Right renal cortex interstitium (tissue), 3 donors: ENCODE data around the gene MMP11. TPM values are rescaled to one million over a fixed set of nuclear protein-coding genes. Genes with fewer than 3 reads are reported as not detected.

ENCODE experiments used
- DNase-seq, 3 donors: peaks; one replicate each; pipeline ENCODE4 v3.0.0-alpha.2; 2013; ENCODE audit warnings: low read depth in 3 of 3, low spot score in 2 of 3
- polyA plus RNA-seq, 3 donors: library from polyadenylated mRNA; unstranded; fragments of 120-200 nt; gene quantifications; one replicate each; pipeline ENCODE4 v1.2.1, GENCODE V29; 2013; ENCODE audit not compliant: insufficient read length in 3 of 3

The MMP11 gene
- polyA plus RNA-seq, 3 donors: 14.2 to 16.7 (median 14.8) TPM

DNA sequence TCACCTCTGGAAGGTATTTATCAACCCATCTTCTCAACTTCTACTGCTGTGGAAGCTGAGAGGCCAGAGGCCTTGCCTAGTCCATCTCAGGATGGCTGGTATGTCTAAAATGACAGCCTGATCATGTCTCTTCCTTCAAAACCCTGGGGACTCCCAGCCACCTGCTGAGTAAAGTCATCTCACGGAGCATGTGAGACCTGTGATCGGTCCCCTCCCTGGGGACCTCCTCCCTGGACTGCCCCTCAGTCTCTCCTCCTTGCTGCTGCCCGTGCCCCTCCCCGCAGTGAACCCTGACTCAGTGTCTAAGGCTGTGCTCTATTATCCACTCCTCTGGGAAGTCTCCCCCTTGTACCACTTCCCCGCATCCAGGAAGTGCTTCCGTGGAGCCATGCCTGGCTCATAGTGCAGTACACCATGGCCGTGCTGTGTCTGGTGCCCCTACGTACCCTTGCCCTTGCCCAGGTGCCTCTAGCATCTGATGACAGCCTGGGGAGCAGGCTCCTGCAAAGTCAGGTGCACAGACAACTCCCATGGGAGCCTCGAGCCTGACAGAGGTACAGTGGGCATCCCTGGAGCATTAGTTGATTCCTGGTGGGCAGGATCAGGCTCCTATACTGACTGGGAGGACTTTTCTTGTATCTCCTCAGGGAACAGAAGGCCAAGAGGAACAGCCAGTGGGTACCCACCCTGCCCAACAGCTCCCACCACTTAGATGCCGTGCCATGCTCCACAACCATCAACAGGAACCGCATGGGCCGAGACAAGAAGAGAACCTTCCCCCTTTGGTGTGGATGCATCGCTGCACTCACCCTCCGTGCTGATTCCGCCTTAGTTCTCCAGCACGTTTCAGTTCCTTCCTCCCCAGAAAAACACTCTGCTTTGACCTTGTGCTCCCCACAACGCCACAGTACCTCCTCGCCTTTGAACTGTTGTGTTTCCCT, 27.9 kb downstream of the MMP11 start:
- no peak for DNase-seq

DNA sequence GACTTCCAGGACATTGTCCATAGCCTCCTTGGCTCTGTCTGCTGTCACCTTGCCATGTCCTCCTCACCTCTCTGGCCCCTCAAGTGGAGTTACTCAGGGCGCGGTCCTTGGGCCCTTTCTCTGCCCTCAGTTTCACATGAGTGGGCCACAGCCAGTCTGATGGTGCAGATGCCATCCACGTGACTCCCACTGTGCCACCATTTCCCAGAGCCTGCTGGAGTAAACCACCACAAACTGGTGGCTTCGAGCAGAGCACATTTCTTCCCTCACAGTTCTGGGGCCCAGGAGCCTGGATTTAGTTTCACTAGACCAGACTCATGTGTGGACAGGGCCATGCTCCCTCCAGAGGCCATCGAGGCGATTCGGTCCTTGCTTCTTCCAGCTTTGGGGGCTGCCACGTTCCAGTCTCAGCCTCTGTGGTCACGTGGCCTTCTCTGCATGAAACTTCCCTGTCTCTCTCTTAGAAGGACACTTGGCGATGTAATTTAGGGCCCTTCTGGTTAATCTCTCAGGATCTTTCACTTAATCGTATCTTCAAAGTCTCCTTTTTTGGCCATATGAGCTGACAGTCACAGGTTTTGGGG, 28.7 kb downstream of the MMP11 start:
- no peak for DNase-seq

DNA sequence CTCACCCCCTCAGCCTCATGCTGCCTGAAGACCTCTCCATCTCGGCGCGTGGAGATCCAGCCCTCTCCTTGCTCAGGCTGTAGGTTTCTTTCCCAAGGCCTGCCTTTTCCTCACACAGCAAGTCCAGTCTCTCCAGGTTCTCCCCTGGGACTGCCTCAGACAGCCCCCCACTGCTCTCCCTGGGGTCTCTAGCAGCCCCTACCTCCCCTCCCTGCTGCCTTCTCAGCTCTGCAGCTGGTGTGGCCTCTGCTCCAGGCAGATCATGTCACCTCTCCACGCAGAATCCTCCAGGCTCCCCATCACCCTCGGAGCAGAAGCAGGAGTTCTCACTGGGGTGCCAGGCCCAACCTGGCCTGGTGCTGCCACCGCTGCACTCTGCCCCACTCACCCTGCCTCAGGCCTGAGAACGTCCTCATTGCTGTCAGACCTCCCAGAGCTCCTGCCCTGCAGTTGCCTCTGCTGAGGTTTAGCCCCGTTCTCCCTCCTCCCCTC, 29.3 kb downstream of the MMP11 start:
- no peak for DNase-seq

DNA sequence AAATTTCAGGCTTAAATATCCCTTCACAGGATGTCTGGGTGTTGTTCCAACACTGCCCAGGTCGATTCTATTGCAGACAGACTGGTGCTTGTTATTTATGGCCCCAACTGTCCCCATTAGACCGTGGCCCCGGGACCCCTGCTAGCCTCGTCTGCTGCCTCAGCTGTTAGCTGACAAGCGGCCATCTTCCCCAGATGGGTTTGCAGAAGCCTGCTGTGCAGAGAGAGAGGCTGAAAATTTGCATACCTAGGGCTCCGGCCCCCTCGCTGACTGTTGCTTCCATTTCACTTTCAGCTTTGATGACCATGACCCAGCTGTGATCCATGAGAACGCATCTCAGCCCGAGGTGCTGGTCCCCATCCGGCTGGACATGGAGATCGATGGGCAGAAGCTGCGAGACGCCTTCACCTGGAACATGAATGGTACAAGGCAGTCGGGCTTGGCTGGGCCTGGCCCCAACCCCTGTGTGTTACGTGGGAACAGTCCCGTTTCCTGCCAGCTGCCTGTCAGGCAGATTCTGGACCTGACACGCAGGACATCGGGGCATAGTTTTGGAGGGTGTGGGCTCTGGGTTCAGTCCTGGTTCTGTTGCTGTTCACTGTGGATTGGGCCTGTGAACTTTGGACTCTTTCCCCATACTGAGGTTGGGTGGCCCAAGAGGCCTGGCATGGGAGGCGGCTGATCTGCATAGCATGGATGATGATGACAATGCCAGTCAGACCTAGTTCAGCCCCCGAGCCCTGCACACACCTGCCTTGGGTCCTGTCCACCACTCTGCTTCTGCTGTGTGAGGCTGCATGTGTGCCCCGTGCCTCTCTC, 30.6 kb downstream of the MMP11 start:
- DNase-seq: no peak

DNA sequence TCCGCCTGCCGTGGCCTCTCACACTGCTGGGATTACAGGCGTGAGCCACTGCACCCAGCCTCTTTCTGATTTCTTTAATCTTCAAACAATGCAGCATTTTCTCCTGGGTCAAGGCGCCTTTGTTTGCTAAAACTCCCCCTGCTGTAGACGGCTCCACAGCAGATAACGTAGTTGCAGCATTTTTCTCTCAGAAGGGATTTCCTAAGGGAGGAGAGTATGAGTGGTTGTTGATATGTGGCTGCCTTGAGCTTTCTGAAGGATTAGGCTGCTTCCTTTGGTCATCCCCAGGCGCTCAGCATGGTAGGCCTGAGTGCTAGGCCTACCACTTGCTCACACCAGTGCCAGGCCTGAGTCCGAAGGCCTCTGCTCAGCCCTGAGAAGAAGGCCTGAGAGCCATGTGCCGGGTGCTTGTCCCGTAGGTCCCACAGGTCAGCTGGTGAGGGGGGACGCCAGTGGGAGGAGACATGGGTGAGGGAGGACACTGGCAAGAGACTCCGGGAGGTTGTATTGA, 32.2 kb downstream of the MMP11 start:
- no peak for DNase-seq

DNA sequence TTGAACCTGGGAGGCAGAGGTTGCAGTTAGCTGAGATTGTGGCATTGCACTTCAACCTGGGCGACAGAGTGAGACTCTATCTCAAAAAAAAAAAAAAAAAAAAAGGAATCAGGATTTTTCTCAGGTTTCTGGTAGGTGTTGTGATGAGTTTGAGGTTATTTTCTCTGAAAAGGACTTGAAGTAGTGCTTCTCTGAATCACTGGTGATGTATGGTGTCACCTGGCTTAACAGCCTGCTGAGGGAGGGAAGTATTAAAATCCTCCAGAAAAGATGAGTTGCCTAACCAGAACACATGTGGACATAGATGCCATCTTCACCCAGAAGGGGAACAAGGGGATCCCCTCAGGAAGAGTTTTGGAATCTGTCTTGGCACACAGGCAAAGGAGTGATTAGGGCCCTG, 34.2 kb downstream of the MMP11 start:
- no peak for DNase-seq

DNA sequence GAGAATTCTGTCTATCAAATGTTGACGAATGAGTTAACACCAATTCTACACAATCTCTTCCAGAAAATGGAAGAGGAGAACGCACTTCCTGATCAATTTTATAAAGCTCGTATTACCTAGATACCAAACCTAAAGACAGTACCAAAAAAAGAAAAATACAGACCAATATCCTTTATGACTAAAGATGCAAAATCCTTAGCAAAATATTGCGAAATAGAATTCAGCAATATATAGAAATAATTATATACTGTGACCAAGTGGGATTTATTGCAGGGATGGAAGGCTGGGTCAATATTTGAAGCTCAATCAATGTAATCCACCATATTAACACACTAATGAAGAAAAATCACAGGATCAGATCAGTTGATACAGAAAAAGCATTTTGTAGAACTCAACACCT, 39.7 kb downstream of the MMP11 start:
- DNase-seq: no peak

DNA sequence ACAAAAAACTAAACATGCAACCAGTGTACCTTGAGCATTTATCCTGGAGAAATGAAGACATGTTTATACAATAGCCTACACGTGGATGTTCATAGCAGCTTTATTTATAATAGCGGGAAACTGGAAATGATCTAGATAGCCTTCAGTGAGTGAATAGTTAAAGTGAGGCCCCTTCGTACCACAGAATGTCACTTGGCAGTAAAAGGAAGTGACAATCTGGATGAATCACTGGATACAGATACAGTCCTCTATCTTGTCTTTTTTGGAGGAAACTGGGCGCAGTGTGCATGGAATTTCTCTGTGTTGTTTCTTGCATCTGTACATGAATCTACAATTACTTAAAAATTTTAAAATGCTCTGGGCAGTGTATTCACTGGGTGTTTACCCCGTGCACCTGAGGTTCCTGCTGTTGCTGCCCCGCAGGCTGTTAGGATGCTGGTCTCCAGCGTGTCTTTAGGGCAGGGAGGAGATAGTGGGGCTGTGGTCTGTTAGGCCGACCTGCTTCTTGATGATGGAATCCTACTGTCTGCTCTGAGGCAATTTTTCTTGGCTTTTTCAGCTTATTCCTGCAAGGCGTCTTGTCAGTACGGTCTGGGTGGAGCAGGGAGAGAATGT, 43.0 kb downstream of the MMP11 start:
- no peak for DNase-seq

DNA sequence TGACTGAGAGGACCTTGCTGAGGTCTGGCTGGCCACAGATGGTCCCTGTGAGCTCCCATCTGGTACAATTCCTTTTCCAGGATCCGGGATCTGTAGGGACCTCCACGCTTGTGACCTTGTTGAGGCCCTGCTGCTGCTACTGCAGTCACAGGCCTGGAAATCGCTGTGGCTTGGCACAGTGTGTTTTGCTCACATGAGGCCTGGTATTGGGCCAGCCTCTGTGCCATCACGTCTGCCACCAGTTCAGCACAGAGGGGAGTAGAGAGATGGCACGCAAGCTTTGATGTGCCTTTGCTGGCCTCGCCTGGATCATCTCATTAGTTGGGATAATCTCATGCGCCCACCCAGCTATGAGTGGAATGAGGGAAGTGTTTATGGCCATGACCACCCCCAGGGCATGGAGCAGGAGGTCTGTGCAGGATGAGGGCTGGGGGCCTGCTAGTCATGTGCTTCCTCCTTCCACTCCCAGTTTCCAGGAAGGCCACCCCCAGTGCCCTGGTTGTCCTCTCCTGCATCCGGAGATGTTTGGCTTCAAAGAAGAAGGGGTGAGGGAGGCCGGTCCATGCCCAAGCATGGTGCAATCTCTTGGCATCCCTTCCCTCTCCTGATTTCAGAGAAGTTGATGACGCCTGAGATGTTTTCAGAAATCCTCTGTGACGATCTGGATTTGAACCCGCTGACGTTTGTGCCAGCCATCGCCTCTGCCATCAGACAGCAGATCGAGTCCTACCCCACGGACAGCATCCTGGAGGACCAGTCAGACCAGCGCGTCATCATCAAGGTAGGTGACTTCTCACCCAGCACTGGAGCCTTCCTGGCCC, 43.7 kb downstream of the MMP11 start:
- DNase-seq: no peak

DNA sequence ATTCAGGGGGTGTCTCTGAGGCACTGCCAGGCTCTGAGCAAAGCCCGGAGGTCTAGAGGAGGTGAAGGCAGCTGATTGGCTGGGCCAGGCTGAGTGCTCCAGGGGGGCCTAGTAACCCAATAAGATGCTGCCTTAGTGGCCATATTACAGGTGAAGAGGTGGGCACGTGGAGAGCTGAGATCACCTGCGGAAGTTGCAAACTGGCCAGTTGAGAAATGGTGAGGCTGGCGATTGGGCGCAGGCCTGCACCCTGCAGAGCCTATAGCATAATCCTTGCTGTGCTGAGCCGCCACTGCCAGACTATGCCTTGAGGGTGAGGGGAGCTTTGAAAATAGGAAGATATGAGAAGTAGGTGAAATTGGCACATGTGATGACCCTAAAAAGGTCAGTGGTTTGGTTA, 44.5 kb downstream of the MMP11 start:
- no peak for DNase-seq

DNA sequence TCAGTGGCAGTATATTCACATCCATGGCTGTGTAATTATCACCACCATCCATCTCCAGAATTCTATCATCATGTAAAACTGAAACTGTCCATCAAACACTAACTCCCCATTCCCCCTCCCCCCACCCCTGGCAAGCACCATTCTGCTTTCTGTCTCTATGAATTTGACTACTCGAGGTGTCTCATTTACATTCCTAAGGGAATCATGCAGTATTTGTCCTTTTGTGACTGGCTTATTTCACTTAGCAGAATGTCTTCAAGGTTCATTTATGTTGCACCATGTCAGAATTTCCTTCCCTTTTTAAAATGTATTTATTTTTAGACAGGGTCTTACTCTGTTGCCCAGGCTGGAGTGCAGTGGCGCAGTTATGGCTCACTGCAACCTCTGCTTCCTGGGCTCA, 45.9 kb downstream of the MMP11 start:
- no peak for DNase-seq

DNA sequence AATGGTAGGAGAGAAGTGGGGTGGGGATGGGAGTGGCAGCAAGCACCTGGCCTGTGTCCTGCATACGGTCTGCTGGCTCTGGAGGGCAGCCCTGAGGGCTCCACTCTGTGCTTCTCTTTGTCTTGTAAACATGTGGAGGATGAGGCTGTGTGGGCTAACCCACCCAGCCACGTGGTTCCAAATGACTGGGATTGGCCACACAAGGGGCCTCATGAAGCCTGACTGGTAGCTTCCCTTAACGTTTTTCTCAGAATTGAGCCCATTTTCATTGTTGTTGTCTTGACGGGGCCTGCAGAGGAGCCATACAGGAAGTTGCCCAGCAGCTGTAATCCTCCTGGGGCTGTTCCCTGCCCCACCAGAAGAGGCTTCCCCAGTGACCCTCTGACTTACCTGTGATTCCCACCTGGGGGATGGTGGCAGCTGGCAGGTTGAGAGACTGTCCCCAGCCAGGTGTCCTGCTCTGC, 48.1 kb downstream of the MMP11 start:
- DNase-seq: no peak

DNA sequence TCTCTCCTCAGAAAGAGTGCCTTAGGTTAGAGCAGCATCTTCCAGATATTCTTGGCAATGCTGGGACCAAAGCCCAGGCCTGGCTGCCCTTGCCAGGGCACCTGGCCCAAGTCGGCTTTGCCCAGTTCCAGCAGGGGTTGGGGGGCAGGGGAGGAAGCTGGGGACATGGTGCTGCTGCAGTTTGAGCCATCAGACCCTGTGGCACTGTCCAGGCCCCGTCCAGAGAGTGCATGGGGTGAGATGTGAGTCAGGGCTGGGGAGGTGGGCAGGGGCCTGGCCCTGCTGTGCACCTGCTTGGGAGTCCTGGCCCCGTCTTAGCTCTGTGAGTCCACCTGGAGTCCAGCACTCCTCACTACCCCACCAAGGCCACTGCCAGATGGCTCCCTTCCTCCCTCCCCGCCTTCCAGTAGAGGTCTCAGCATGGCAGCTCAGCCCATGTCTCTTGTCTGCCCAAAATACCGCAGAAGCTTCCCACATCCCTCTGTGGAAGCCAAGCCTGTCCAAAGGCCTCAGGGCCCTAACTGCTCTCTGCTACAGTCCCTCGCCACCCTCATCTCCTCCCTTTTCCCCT, 49.5 kb downstream of the MMP11 start:
- no peak for DNase-seq

DNA sequence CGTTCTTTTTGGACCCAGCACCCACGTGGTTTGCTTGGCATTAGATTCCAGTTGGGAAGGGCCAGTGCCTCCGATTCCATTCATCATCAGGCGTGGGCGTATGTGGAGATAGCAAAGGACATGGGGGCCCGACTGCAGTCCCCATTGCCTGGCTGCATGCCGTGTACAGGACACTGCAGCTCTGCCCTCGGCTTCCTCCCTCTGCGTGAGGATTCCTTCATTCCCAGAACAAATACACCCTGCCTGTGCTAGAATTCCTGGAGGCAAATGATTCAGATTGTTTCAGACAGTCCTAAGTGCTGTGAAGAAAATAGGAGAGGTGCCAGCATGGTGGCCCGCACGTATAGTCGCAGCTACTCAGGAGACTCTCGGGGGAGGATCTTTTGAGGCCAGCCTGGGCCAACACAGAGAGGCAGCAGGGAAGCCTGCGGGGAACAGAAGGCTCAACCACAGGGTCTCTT, 50.7 kb downstream of the MMP11 start:
- no peak for DNase-seq

DNA sequence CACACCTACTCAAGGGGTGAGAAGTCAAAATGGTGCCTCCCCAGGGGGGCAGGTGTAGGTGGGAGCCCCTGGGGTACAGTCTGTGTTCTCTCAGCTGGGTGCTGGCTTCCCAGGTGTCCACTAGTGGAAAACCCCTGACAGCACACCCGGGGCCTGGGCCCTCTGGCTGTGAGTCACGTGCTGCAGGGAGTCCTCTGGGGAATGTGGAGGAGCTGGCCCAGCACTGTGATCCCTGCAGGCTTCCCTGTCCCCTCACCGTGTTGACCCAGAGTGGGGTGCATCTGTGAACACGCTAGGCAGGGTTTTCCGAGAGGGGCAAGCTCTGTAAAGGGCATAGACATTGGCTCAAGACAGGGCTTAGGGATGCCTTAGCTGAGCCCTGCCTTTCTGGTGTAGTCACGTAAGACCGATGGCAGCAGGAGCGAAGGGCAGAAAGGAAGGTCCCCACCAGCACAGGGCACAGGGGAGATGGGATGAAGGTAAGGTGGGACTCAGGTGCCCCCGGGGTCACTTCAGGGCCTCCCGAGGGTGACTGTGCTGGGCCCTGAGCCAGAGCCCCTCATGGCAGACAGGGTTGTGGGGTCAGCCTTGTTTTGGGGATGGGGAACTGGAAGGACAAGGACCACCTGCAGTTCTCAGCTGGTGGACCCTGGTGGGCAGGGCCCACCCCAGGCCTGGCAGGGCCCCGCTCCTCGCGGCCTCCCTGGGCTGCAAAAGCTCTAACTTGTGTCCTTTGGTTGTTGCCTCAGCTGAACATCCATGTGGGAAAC, 52.0 kb downstream of the MMP11 start:
- DNase-seq: no peak

DNA sequence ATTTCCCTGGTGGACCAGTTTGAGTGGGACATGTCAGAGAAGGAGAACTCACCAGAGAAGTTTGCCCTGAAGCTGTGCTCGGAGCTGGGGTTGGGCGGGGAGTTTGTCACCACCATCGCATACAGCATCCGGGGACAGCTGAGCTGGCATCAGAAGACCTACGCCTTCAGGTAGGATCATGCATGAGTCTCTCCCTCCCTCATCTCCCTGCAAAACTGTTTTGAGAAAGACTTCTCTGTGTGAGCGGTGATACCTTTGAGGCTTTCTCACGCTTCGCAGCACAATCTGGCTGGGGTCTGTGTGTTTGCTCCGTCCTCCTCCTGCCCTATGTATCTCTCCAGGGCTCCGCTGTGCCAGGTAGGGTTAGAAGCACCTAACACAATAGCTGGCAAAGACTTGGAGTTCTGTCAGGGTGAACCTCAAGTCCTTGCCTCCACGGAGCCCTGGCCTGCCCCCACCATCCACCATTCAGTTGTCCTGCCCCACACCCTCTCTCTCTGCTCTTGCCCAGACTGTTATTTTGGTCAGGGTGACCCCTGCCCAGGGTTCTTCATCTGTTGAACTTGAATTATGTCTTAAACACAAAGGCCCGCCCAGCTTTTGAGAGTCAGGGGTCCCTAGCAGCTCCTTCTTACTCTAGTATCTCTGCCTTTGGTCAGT, 52.7 kb downstream of the MMP11 start:
- DNase-seq: no peak

DNA sequence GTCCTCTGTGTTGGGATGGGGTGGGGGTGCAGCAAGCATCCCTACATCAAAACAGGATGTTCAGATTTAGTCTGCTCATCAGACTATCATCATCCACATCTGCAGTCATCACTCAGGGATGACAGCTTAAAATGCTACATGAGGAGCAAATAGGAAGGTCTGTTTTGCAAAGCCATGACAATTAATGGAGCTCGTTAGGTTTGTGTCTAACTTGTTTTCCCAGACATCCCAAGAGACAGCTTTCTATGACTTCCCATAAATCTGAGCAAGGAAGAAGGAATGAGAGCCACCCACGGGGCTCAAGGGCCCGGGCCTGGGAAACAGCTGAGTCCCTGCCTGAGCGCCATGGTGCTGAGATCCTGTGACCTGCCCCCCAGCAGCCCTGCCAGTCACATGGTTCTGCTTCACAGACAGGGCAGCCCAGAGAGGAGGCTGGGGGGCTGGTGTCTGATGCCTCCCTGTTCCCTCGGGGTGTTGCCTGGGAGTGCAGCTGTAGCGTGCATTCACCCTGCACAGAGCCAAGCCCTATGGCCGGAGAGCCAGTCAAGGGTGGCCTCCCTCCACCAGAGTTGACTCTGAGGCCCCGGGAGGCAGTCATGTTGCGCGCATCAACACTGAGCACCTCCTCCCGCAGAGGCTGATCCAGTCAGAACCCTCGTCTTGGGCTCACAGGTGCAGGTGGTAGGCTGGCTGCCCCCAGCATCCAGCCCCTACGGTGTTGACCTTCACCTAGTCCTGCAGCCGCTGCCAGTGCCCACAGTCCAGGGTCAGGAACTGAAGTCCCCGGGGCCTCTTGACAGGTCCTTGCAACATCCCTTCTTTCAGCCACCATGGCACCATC, 54.1 kb downstream of the MMP11 start:
- DNase-seq: no peak
